HG03520 (cell line): Measurements from ENCODE around the gene BARX1.
"Not testable (repeated sequence)": the region's sequence is repeated elsewhere in the genome, so short reads cannot be mapped to it uniquely, and the experiment has no call there.

Experiments used
- ATAC-seq: cut with Tn5 transposase; IDR thresholded peaks from one replicate; pipeline ENCODE4 v1.9.1; 2021; ENCODE audit warnings: mild to moderate bottlenecking, moderate library complexity; ENCODE audit not compliant: unreplicated experiment

BARX1 gene

GRCh38 chr9:93955111-93955980 lies at the start of gene BARX1:
TSS of gene BARX1 (minus strand) at chr9:93955355. CDS start at chr9:93955146, 209 bp downstream.
- no peak for ATAC-seq

- ATAC-seq = no peak
These were observed 47.4 kb upstream of the BARX1 start for GRCh38 chr9:94002316-94003140.

GRCh38 chr9:93996863-93997262 lies 41.7 kb upstream of the BARX1 start:
- no peak for ATAC-seq

GRCh38 chr9:93996367-93996766 lies 41.2 kb upstream of the BARX1 start:
- no peak for ATAC-seq

- ATAC-seq = no peak
These were observed 39.4 kb upstream of the BARX1 start for GRCh38 chr9:93994545-93994944.

- ATAC-seq = no peak
These were observed 39.0 kb upstream of the BARX1 start for GRCh38 chr9:93994132-93994531.

- no peak for ATAC-seq
These were observed 37.7 kb upstream of the BARX1 start for GRCh38 chr9:93992830-93993229.

GRCh38 chr9:93990448-93990847 lies 35.3 kb upstream of the BARX1 start:
- no peak for ATAC-seq

- no peak for ATAC-seq
These were observed 32.9 kb upstream of the BARX1 start for GRCh38 chr9:93988056-93988455.

GRCh38 chr9:93984860-93985259 lies 29.7 kb upstream of the BARX1 start:
- no peak for ATAC-seq

- no peak for ATAC-seq
These were observed 28.7 kb upstream of the BARX1 start for GRCh38 chr9:93983875-93984274.

GRCh38 chr9:93979721-93980120 lies 24.6 kb upstream of the BARX1 start:
- no peak for ATAC-seq

GRCh38 chr9:93978551-93978950 lies 23.4 kb upstream of the BARX1 start:
- ATAC-seq = no peak

- no peak for ATAC-seq
These were observed 21.8 kb upstream of the BARX1 start for GRCh38 chr9:93976973-93977372.

GRCh38 chr9:93976081-93976480 lies 20.9 kb upstream of the BARX1 start:
- no peak for ATAC-seq

GRCh38 chr9:93975262-93975661 lies 20.1 kb upstream of the BARX1 start:
- no peak for ATAC-seq

- ATAC-seq = no peak
These were observed 19.0 kb upstream of the BARX1 start for GRCh38 chr9:93974151-93974550.

GRCh38 chr9:93972655-93973054 lies 17.5 kb upstream of the BARX1 start:
- ATAC-seq = not testable (repeated sequence)

- ATAC-seq = no peak
These were observed 14.1 kb upstream of the BARX1 start for GRCh38 chr9:93969328-93969661.

GRCh38 chr9:93968451-93969327 lies 13.5 kb upstream of the BARX1 start:
- no peak for ATAC-seq
